GM18526 (cell line): Measurements from ENCODE around the gene IQSEC1.

Experiments used
- POLR2A ChIP-seq: IDR thresholded peaks from 3 replicates; pipeline ENCODE4 v1.6.1; 2011; ENCODE audit not compliant: insufficient read length; ENCODE audit errors: extremely low read depth

Gene IQSEC1

DNA sequence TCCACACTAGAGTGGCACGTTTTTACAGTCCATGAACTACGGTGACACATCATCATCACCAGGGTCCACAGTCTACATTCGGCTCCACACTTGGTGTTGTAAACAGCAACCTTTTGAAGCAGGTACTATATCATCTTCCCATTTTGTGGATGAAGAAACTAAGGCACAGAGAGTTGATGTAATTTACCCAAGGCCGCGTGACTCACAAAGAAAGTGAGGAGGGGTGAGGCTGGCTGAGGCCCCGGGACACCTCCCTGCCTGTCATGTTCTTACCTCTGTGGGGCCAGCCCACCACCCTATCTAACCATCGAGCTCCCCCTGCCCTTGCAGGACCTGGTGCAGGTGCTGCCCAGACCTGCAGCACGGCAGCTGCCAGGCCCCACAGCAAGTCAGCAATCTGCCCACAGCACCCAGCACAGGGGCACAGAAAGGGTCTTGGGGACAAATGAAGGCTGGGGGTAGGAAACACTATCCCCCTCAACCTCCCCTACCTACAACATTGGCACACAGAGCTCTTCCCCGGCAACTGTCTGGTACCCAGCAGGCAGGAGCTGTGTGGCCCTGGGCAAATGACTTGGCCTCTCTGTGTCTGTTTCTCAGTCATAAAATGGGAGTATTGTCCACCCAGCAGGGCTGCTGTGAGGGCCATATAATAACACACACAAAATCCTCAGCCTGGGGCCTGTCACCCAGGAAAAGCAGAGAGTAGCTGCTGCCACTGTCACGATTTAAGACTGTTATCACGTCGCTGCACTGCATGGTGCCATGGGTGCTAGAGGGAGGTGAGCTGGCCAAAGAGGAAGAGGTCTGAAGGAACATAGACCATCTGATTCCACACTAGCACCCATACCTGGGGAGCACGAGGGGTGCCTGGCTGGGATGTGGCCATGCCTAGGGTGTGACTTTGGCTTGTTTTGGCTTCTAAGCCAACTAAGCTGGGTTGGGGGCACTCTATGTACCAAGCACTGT lies 115.1 kb downstream of the IQSEC1 start:
- no peak for TF ChIP-seq POLR2A

DNA sequence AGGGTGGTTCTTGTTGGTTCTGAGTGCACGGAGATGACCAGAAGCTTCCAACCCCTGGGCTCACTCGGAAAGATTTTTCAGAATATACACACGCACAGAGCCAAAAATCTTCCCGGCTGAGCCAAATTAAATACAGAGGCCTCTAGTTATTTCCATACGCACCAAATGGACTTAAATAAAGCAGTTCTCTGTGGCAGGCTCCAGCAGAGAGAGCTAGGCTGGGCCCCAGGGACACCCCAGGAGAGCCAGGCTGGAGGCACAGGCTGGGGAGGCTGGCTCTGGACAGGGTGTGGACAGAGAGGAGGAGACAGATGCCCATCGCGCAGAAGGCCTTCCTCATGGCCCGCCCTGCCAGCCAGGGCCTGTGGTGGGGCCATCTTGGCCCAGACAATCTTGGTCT lies 115.9 kb downstream of the IQSEC1 start:
- no peak for TF ChIP-seq POLR2A

DNA sequence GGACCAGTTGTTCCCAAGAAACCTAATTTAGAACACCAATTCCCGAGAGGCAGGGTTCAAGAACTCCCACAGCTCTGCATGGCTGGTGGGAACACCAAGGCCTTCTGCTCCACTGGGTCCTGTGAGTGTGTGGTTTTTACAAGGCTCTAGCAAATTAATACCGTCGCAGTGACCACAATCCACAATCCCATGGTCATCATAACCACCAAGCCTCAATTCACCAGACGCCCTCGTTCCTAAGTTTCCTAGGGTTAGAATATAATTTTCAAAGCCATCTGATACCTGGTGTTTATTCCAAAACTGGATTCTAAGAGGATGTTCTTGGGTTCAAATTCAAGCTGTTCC lies 116.9 kb downstream of the IQSEC1 start:
- TF ChIP-seq POLR2A = no peak

DNA sequence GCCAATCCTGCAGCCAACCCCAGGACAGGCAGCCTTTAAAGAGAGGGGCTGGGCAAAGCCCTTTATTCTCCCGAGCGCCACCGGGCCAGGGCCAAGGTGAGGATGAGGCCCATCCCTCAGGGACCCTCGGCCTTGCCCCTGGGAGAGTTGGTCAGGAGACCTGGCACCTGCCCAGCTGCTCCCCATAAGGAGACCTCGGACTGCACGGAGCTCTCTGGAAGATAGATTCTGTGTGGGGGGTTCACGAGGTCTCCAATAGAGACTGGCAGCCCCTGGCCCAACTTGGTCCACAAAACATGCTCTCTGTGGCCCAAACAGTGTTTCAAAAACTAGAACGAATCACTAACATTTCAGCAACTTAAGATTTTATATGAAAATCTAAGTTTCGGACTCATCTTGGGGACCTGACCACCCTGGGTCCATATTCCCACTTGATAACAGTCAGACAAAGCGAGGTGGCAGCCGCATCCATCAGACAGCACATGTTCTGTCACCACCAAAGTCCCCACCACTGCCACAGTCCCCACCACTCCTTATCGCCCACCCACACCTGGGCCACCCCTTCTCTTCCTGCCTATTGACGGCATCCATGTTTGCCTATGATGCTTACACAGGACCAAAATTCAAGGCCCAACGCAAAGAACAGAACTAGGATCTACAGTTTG lies 117.4 kb downstream of the IQSEC1 start:
- no peak for TF ChIP-seq POLR2A

DNA sequence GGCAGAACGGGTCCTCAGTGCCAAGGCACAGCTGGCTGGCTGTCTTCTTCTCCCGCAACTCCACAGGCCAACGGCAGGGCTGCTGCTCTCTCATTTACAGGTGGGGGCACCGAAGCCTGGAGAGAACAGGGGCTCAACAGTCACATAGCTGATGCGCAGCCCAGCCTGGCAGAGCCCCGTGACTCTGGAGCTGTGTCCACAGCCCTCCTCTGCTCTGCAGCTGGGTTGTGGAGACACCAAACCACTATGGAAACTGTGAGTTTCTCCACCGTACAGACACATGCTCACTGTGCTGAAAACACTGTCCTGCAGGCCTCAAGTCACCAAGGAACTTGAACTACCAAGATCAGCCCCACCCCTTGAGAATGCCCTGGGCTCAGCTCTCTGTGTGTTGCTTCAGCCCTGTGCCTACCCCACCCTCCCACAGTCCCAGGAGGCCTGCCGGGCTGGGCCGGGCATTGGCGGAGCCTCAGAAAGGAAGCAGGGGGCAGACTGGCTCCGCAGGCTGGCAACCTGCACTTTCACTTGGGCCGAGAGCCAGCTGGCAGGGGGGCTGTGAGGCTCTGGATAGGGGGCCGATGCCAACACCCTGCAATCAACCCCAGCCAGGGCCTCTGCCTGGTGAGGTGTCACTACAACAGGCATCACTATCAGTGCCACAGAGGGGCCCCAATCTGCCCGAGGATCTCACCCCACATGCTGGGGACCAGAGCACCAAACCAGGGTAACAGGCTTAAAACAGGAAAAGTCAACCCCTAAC lies 118.2 kb downstream of the IQSEC1 start:
- TF ChIP-seq POLR2A = no peak

DNA sequence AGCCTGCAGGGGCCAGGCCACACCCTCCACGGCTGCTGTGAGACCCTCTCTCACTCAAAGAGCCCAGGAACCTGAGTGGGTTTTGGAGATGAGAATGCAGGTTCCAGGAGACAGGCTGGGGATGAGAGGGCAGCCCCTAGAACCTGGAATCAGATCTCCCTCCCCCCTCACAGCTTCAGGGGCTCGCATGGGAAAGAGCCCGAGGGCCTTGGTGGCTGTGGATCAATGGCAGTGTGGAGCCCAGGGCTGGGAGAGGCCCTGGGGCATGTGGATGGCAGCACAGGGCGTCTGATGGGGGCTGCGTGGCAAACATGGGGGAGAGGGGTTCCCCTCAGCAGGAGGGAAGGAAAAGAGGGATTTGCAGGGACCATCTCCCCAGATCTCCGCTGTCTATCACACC lies 119.0 kb downstream of the IQSEC1 start:
- TF ChIP-seq POLR2A = no peak

DNA sequence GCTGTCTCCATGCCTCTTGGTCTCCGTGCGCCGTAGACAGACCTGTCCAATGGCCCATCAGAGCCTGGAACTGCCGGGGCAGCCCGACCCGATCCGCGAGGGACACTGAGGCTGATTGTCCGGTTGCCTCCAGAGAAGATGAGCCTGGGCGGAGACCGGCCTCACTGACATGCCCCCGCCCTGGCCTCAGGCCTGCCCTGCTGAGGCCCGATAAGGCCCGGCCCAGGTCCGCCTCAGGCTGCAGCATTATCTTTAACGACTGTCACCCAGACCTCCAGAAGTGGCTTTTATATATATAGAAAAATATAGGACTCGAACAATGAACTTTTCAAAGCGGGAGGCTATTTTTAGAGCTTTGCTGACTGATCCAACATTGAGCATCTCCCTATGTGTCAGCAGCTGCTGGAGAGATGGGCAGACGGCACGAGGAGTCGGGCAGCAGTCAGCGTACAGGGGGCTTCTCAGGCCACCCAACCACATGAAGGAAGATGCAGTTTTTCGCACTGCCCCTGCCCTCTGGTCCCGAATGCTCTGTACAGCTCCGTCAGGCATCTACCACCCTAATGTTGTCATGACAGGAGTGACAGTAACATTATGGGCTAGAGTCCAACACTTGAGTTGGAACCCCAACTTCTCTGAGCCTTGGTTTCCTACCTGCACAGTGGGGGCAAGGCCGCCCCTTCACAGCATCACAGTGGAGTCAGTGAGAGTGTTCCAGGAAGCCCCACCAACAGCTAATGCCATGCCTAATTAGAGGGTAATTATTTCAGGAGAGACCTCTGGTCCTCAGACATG lies 119.8 kb downstream of the IQSEC1 start:
- TF ChIP-seq POLR2A = no peak

DNA sequence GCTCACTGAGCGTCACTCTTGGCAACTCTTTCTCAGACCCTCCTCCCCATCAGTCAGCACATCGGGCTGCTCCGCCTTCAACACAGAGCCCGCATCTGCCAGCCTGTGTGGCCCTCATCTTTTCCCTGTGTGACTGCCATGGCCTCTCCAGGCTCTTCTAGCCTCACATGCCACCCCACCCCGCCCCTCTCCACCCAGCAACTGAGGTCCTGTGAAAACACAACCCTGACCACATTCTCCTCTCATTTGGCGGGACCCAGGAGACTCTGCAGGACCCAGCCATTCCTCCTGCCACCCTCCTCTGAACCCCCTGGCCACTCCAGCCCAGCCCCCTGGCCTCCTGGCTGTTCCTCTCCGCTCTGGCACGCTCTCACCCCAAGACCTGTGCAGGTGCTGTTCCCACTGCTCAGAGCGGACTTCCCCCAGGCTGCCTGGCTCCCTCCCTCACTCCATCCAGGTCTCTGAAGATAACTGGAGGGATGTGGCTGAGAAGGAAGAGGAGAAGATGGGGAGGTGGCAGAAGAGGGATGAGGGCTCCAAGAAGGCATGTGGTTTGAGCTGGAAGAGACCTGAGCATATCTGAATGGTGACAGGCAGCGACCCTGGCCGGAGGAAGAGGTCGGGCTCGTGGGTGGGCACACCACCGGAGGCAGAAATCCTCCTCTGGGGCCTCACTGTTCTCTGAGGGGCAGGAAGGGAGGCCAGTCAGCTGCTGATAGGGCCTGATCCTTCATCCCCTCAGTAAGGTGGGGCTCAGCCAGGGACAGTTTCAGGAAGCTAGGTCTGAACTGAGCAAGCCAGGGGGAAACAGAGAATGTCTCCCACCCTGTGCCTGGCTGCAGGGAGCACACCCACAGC lies 120.7 kb downstream of the IQSEC1 start:
- TF ChIP-seq POLR2A = no peak

DNA sequence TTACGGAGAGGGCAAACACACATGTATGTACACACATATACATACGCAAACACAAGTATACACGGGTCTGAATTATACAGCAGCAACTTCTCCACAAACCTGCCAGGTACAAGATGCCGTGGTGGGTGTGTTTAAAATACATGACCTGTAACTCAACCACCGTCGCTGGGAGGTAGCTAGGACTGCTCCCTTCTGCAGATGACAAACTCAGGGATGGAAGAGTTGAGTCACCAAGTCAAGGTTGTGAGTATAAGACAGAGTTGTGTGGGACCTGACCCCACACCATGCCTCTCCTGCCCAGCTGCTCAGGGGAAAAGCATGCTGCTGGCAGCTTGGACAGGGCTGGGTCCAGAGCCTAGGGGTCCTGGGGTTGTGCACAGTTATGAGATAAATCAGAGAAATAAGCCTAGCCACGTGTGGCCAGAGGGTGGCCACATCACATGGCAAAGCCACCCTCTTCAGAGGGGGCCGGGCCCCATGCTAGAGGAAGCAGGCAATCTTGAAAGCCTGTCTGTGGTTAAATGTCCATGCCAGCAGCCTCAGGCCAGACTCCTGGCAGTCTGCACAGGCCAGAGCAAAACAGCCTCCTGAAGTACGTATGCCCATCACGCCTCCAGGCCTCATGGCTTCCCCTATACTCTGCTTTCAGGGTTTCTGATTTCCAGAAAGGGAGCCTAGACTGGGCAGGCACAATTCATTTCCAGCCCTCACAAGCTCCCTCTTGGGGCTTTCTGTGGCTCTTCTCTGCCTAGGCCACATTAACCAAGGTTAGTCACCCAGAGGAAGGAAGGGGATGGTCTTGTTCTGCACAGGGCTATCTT lies 124.1 kb downstream of the IQSEC1 start:
- TF ChIP-seq POLR2A = no peak

DNA sequence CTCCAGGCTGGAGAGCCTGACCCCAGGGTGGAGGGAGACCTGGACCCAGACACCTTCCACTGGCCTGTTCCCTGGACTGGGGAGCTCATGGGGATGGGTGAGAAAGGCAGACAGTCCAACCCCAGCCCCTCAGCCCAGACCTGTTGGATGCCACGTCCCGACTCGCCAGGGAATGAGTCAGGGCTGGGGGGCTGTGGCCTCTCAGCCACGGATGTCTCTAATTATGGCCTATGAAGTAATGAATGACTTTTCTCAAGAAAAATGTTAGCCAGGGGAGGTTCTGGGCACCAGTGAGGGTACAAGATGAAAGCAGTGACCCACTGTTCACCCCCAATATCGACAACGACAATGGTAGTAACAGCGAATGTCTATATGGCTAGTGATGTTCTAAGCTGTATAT lies 124.9 kb downstream of the IQSEC1 start:
- TF ChIP-seq POLR2A = no peak

DNA sequence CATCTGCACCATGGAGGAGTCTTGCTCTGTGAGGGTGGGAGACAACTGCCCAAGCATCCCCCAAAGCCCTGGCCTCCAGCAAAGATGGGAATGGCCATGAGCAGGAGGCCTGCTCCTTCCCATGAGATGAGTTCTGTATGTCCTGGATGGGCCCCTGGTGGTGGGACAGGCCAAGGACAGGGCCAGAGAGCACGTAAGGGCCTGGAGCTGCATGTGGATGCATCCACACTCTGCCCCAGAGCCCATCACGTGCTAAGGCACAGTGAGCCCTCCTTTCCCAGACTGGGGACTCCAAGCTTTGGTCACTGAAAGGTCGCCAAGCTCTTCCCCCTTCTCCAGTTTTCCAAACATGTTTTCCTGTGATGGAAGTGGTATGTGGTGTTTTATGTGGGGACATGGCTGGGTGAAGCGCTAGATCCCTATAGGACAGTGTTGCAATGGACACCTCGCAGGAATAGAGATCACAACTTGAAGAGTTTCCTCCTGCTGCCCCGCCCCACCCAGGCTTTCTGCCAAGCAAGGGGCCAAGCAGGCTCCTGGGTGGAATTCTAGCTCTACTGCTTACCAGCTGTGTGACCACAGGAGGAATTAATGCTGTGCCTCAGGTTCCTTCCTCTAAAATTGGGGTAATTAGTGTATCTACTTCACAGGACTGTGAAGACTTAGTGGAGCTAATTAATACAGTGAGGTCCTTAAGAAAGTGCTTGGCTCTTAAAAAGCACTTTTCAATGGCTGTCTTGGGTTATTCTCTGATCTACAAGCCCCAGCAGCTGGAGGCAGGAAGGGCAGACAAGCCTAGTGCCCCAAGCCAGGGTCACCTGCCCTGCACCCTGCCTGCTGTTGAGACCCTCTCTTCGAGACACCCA lies 125.5 kb downstream of the IQSEC1 start:
- no peak for TF ChIP-seq POLR2A

DNA sequence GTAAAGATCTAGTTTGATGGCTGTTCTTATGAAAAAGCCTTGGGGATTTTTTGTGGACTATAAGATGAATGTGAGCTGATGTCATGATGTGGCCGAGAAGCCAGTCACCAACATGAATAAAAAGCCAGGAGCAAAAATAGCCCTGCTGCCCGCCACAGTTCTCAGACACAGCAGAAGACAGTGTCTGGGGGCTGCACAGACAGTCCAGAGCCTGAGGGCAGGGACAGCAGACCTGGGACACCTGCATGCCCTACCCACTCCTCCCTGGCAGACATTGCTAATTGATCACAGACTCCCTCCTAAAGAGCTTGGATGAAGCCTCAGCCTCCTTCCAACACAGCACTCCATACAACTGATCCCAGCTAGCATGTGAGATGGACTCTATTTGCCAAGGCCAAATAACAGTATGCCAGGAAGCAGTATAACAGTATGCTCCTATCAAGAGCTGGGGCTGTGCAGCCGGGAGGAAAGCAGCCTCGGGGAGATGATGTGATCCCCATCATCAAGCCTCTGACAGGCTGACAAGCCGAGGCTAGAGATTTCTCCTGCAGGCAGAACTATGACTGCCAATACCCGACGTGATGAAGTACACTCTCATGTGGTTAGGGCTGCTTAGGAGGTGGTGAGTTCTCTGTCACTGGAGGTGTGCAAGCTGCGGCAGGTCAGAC lies 126.4 kb downstream of the IQSEC1 start:
- TF ChIP-seq POLR2A = no peak
